Vagina (tissue), 2 donors: ENCODE data around the gene DGAT2L6.

Experiments used
- CTCF ChIP-seq, 3 experiments: fragments of 450-650 bp in 2 of 3; fragments of 200-600 bp in 1 of 3; sonication (generic) in 1 of 3; IDR thresholded peaks; one replicate each; pipeline ENCODE4 v1.5.1; 2017 to 2019; ENCODE audit warnings: antibody characterized with exemption in 3 of 3, mild to moderate bottlenecking in 2 of 3, moderate library complexity in 2 of 3
- POLR2A ChIP-seq, 2 donors: fragments of 450-650 bp; IDR thresholded peaks; one replicate each; pipeline ENCODE4 v1.6.1; 2017; ENCODE audit warnings: antibody characterized with exemption in 2 of 2, mild to moderate bottlenecking in 2 of 2, moderate library complexity in 2 of 2

- no peak for TF ChIP-seq CTCF (IDR thresholded peaks at IDR 0.05)
- TF ChIP-seq POLR2A (IDR thresholded peaks at IDR 0.05) = no peak
Measured at GRCh38 chrX:70208479-70208878, 31.2 kb downstream of the DGAT2L6 start.
